HepG2 (cell line): ENCODE measurements around the gene TM7SF3. TPM values are rescaled to one million over a fixed set of nuclear protein-coding genes. Genes with fewer than 3 reads are reported as not detected.

Source experiments
- CBX5 ChIP-seq: sonication (generic); formaldehyde crosslinking; IDR thresholded peaks from 2 replicates; pipeline ENCODE4 v1.4.0; 2020; ENCODE audit warnings: missing genetic modification reagents, borderline replicate concordance
- KMT2B ChIP-seq: IDR thresholded peaks from 2 replicates; pipeline ENCODE4 v1.6.1; 2016; ENCODE audit warnings: missing genetic modification reagents, missing compliant biosample characterization
- RAD51 ChIP-seq: fragments of 450-650 bp; IDR thresholded peaks from 2 replicates; pipeline ENCODE4 v1.6.1; 2016; ENCODE audit warnings: borderline replicate concordance
- REXO4 ChIP-seq: sonication (generic); formaldehyde crosslinking; IDR thresholded peaks from 2 replicates; pipeline ENCODE4 v1.8.0; 2022; ENCODE audit warnings: missing genetic modification reagents, mild to moderate bottlenecking, borderline replicate concordance
- THAP8 ChIP-seq: sonication (generic); formaldehyde crosslinking; IDR thresholded peaks from 2 replicates; pipeline ENCODE4 v1.5.1; 2020; ENCODE audit warnings: missing genetic modification reagents, mild to moderate bottlenecking, borderline replicate concordance
- ZBTB1 ChIP-seq: sonication (generic); formaldehyde crosslinking; IDR thresholded peaks from 2 replicates; pipeline ENCODE4 v1.4.0; 2020; ENCODE audit warnings: missing genetic modification reagents, borderline replicate concordance
- ZFP37 ChIP-seq: sonication (generic); formaldehyde crosslinking; IDR thresholded peaks from 2 replicates; pipeline ENCODE4 v1.4.0; 2020; ENCODE audit warnings: missing genetic modification reagents, borderline replicate concordance
- polyA plus RNA-seq, 8 experiments: library from polyadenylated mRNA; depleted of rRNA in 3 of 8; stranded (reverse) in 7 of 8; unstranded in 1 of 8; fragments of >200 nt; fragmentation: Illumina TruSeq in 4 of 8; extraction: Trizol in 4 of 8; gene quantifications; 2 replicates each; pipeline versions ENCODE4 v1.2.1 to v1.2.3, GENCODE V29; 2011 to 2016; ENCODE audit warnings: low read depth in 4 of 8, missing spikeins in 1 of 8, mixed read lengths in 1 of 8; ENCODE audit not compliant: insufficient read depth in 1 of 8
- total RNA-seq, 5 experiments: library from RNA; depleted of rRNA; stranded (reverse); fragments of >200 nt; fragmentation: Illumina TruSeq; extraction: Trizol; gene quantifications; 2 replicates each; pipeline ENCODE4 v1.2.3, GENCODE V29; 2016; ENCODE audit warnings: low read depth in 1 of 5
- TF ChIP-seq, protein P1 (sequence below), 2 experiments: fragments of 450-650 bp in 1 of 2; sonication (generic) in 1 of 2; formaldehyde crosslinking in 1 of 2; IDR thresholded peaks; 2 replicates each; pipeline versions ENCODE4 v1.6.1 to v1.8.0; 2016 to 2022; ENCODE audit warnings: antibody characterized with exemption in 1 of 2, mild to moderate bottlenecking in 1 of 2, missing genetic modification reagents in 1 of 2
- TF ChIP-seq, protein P2 (sequence below): sonication (generic); formaldehyde crosslinking; IDR thresholded peaks from 2 replicates; pipeline ENCODE4 v1.8.1; 2023; ENCODE audit warnings: mild to moderate bottlenecking, missing genetic modification reagents
- TF ChIP-seq, protein P3 (sequence below): IDR thresholded peaks from 2 replicates; pipeline ENCODE4 v1.6.1; 2016; ENCODE audit warnings: mild to moderate bottlenecking
- TF ChIP-seq, protein P4 (sequence below): sonication (generic); formaldehyde crosslinking; conservative IDR thresholded peaks from 2 replicates; pipeline ENCODE4 v1.4.0; 2020; ENCODE audit warnings: missing genetic modification reagents

Gene TM7SF3
- total and polyA plus RNA-seq, 2 of the 13 experiments (the other 11 are each of a cell fraction or from before 2014, with no cell fraction given): 116 to 142 TPM

DNA sequence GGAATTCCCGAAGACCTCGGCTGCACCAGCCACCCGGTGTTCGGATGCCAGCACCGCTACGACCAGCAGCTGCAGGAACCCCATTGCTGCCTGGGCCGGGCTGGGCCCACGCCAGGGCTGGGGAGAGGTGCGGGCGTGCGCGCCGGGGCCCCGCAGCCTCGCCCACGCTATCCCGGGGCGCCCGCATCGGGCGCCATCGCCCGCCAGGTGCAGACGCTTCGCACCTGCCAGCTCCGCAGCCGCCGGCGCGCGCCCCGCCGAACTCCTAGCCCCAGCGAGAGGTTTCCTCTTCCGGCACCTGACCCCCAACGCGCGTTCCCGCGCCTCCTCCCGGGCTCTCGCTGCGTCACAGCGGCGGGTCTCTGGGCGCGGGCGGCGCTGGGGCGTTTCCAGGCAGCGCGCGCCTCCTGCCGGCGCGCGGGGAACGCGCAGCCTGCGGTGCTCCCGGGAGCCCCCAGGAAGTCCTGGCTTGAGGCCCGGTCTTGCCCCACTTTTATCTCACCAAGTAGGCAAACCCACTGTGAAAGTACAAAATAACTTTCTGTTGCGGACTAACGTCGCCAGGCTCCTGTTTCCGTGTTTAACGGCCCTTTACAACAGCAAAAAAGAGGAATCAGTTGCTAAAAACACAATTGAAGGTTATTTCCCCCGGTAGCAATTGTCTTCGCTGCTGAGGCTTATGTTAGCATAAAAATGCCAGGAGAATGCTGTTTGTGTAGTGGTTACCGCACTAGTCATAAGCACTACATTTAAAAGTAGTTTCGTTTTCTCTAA lies at the start of gene TM7SF3 (continued):
- TF ChIP-seq, protein P1, sequence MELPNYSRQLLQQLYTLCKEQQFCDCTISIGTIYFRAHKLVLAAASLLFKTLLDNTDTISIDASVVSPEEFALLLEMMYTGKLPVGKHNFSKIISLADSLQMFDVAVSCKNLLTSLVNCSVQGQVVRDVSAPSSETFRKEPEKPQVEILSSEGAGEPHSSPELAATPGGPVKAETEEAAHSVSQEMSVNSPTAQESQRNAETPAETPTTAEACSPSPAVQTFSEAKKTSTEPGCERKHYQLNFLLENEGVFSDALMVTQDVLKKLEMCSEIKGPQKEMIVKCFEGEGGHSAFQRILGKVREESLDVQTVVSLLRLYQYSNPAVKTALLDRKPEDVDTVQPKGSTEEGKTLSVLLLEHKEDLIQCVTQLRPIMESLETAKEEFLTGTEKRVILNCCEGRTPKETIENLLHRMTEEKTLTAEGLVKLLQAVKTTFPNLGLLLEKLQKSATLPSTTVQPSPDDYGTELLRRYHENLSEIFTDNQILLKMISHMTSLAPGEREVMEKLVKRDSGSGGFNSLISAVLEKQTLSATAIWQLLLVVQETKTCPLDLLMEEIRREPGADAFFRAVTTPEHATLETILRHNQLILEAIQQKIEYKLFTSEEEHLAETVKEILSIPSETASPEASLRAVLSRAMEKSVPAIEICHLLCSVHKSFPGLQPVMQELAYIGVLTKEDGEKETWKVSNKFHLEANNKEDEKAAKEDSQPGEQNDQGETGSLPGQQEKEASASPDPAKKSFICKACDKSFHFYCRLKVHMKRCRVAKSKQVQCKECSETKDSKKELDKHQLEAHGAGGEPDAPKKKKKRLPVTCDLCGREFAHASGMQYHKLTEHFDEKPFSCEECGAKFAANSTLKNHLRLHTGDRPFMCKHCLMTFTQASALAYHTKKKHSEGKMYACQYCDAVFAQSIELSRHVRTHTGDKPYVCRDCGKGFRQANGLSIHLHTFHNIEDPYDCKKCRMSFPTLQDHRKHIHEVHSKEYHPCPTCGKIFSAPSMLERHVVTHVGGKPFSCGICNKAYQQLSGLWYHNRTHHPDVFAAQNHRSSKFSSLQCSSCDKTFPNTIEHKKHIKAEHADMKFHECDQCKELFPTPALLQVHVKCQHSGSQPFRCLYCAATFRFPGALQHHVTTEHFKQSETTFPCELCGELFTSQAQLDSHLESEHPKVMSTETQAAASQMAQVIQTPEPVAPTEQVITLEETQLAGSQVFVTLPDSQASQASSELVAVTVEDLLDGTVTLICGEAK (IDR thresholded peaks at IDR 0.05): no peak
- TF ChIP-seq, protein P1 (CRISPR knock-in tag; IDR thresholded peaks at IDR 0.05): peak; percentile 57; the same call in 1 of the 2 replicates
- TF ChIP-seq, protein P2, sequence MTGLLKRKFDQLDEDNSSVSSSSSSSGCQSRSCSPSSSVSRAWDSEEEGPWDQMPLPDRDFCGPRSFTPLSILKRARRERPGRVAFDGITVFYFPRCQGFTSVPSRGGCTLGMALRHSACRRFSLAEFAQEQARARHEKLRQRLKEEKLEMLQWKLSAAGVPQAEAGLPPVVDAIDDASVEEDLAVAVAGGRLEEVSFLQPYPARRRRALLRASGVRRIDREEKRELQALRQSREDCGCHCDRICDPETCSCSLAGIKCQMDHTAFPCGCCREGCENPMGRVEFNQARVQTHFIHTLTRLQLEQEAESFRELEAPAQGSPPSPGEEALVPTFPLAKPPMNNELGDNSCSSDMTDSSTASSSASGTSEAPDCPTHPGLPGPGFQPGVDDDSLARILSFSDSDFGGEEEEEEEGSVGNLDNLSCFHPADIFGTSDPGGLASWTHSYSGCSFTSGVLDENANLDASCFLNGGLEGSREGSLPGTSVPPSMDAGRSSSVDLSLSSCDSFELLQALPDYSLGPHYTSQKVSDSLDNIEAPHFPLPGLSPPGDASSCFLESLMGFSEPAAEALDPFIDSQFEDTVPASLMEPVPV (CRISPR knock-in tag): no peak
- TF ChIP-seq THAP8 (CRISPR knock-in tag) (no peak), CBX5 (CRISPR knock-in tag) (no peak), KMT2B (CRISPR knock-in tag) (peak; percentile 89), ZBTB1 (CRISPR knock-in tag) (no peak), RAD51 (no peak), REXO4 (CRISPR knock-in tag) (no peak), ZFP37 (CRISPR knock-in tag) (0 out of 2 replicates have a peak, but pooled peaks have one; percentile 37)
- TF ChIP-seq, protein P3, sequence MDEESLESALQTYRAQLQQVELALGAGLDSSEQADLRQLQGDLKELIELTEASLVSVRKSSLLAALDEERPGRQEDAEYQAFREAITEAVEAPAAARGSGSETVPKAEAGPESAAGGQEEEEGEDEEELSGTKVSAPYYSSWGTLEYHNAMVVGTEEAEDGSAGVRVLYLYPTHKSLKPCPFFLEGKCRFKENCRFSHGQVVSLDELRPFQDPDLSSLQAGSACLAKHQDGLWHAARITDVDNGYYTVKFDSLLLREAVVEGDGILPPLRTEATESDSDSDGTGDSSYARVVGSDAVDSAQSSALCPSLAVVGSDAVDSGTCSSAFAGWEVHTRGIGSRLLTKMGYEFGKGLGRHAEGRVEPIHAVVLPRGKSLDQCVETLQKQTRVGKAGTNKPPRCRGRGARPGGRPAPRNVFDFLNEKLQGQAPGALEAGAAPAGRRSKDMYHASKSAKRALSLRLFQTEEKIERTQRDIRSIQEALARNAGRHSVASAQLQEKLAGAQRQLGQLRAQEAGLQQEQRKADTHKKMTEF: peak; percentile 75
- TF ChIP-seq, protein P4, sequence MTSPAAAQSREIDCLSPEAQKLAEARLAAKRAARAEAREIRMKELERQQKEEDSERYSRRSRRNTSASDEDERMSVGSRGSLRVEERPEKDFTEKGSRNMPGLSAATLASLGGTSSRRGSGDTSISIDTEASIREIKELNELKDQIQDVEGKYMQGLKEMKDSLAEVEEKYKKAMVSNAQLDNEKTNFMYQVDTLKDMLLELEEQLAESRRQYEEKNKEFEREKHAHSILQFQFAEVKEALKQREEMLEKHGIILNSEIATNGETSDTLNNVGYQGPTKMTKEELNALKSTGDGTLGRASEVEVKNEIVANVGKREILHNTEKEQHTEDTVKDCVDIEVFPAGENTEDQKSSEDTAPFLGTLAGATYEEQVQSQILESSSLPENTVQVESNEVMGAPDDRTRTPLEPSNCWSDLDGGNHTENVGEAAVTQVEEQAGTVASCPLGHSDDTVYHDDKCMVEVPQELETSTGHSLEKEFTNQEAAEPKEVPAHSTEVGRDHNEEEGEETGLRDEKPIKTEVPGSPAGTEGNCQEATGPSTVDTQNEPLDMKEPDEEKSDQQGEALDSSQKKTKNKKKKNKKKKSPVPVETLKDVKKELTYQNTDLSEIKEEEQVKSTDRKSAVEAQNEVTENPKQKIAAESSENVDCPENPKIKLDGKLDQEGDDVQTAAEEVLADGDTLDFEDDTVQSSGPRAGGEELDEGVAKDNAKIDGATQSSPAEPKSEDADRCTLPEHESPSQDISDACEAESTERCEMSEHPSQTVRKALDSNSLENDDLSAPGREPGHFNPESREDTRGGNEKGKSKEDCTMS (CRISPR knock-in tag): 0 out of 2 replicates have a peak, but pooled peaks have one; percentile 16
